ENCODE results near the gene ELOVL6. TPM values are rescaled to one million over a fixed set of nuclear protein-coding genes. Genes with fewer than 3 reads are reported as not detected.

ELOVL6 gene
- total and polyA plus RNA-seq, 8 donors: 8.8 to 43.0 (median 12.5) TPM

DNA sequence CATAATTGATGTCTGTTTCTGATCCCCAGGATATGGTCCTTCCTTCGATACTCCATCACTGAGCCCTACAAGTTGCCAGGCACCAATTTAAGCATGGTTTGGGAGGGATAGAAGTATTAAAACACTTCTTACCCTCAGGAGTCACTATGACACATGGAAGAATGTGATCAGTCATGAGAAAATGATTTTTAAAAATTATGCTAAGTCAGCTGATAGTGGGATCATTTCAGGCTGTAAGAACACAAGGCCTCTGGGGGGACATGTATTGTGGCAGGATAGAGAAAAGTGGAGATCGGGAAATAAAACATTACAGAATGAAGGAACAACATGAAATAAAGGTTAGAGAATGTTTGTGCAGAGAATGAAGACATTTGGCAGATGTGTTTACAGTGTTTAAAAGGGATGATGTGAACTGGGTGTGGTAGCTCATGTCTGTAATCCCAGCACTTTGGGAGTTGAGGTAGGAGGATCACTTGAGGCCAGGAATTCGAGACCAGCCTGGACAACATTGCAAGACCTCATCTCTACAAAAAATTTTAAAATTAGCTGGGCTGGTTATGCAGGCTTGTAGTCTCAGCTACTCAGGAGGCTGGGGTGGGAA is 64.0 kb downstream of the ELOVL6 start:
- Histone ChIP-seq H3K4me1 (no peaks in the 10 kb centered on the region), H3K27me3 (no peaks in the 10 kb centered on the region), H3K27ac (no peak overlapping the region), H3K36me3 (no peaks in the 10 kb centered on the region), H3K4me3 (no peak overlapping the region), H3K9me3 (no peaks in the 10 kb centered on the region)
- TF ChIP-seq CTCF (IDR thresholded peaks at IDR 0.05): no peak
- ATAC-seq (no peak), DNase-seq (no peak)
- intact Hi-C loops (cut with DNase I): no loop called here

GRCh38 chr4:110132816-110133719 is 65.3 kb downstream of the ELOVL6 start:
- Histone ChIP-seq H3K4me3 (no peak overlapping the region), H3K27ac (no peak overlapping the region), H3K4me1 (no peaks in the 10 kb centered on the region), H3K27me3 (no peaks in the 10 kb centered on the region), H3K9me3 (no peaks in the 10 kb centered on the region), H3K36me3 (no peaks in the 10 kb centered on the region)
- no peak for DNase-seq
- intact Hi-C loops (cut with DNase I): no loop called here
- no peak for TF ChIP-seq CTCF (IDR thresholded peaks at IDR 0.05)
- ATAC-seq: no peak

- no peak for TF ChIP-seq CTCF (IDR thresholded peaks at IDR 0.05)
- Histone ChIP-seq H3K4me1 (no peaks in the 10 kb centered on the region), H3K9me3 (no peaks in the 10 kb centered on the region), H3K36me3 (no peaks in the 10 kb centered on the region), H3K27ac (no peak overlapping the region), H3K27me3 (no peaks in the 10 kb centered on the region), H3K4me3 (no peak overlapping the region)
- DNase-seq (no peak), ATAC-seq (no peak)
- intact Hi-C loops (cut with DNase I): no loop called here
These were observed 66.5 kb downstream of the ELOVL6 start for GRCh38 chr4:110131916-110132315.

DNA sequence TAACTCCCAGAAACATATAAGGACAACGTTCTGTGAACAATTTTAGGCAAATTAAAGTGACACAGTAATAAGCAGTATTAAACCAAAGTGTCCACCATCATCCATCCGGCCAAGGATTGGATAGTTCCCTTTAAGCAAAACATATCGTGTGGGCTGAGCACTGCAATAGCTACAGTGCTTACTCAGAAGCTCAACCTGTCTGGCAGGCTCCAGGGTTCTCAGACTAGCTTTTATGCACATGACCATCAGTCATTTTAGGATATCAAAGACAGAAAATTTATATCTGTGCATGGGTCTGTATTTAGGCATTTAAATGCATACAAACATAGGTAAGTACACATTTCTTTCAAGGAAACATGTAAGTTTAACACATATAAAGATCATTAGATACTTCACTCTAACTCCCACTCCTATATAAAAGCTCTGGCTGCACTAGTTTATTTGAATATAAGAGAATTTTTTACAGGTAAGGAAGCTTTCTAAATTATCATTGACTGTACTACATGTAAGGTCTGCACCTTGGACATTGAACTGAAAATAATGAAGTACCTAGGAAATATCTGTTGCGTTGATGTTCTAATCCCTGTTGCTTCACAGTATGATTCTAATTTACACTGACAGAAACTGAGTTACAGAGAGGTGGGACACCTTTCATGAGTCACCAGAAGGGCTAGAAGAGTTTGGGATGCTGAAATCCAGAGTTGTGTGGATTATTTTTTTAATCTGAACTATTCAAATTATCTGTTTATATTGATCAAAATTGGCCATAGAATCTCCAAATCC is 67.6 kb downstream of the ELOVL6 start:
- Histone ChIP-seq H3K4me3 (no peak overlapping the region), H3K36me3 (no peaks in the 10 kb centered on the region), H3K9me3 (no peaks in the 10 kb centered on the region), H3K27ac (no peak overlapping the region), H3K4me1 (no peaks in the 10 kb centered on the region), H3K27me3 (no peaks in the 10 kb centered on the region)
- intact Hi-C loops (cut with DNase I): no loop called here
- ATAC-seq (no peak), DNase-seq (no peak)
- no peak for TF ChIP-seq CTCF (IDR thresholded peaks at IDR 0.05)

GRCh38 chr4:110129544-110129943 is 68.9 kb downstream of the ELOVL6 start:
- ATAC-seq (no peak), DNase-seq (no peak)
- TF ChIP-seq CTCF (IDR thresholded peaks at IDR 0.05): no peak
- Histone ChIP-seq H3K9me3 (no peaks in the 10 kb centered on the region), H3K4me1 (no peaks in the 10 kb centered on the region), H3K27me3 (no peaks in the 10 kb centered on the region), H3K36me3 (no peaks in the 10 kb centered on the region), H3K4me3 (no peak overlapping the region), H3K27ac (no peak overlapping the region)
- intact Hi-C loops (cut with DNase I): no loop called here
